Activated CD4-positive, alpha-beta T cell treated with anti-CD3 and anti-CD28 coated beads, Interleukin-2, amount 50 U/mL, for 48 hours (primary cell): ENCODE results near the gene IDH1.

ENCODE experiments used
- DNase-seq, 2 experiments: peaks; one replicate each; pipeline ENCODE4 v3.0.0-alpha.2; 2020

The IDH1 gene

GRCh38 chr2:208208335-208209085 is 46.4 kb downstream of the IDH1 start:
- DNase-seq = no peak

GRCh38 chr2:208207769-208208168 is 47.1 kb downstream of the IDH1 start:
- no peak for DNase-seq

- no peak for DNase-seq
These were observed 50.7 kb downstream of the IDH1 start for GRCh38 chr2:208204166-208204565.

- no peak for DNase-seq
These were observed 59.3 kb downstream of the IDH1 start for GRCh38 chr2:208195531-208195930.

- no peak for DNase-seq
These were observed 62.1 kb downstream of the IDH1 start for GRCh38 chr2:208192611-208193236.

- no peak for DNase-seq
These were observed 64.9 kb downstream of the IDH1 start, which contains the start of gene C2orf80 for GRCh38 chr2:208189810-208190503. TSS of gene C2orf80 (minus strand) at chr2:208190030. CDS start at chr2:208186986, 3,044 bp downstream.

GRCh38 chr2:208189069-208189809 is 65.6 kb downstream of the IDH1 start:
- no peak for DNase-seq

DNA sequence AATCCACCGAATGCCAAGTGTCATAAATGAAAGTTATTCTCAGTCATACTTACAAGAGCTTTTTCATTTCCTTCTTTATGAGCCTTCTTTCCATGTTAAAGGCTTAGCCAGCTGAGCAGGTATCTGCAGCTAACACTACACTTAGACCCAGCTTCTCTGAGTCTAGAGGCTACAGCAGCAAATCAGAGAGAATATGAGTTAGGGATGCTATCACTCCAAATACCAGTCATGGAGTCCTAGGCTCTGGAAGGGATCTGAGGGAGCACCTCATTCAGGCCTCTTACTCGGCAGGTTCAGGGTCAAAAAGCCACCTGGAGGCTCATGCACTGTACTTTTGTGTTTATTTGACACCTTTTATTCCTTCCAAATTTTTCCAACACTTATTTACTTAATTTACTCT is 68.0 kb downstream of the IDH1 start:
- no peak for DNase-seq

- no peak for DNase-seq
These were observed 68.4 kb downstream of the IDH1 start for GRCh38 chr2:208186465-208186864.
